OCI-M2 (cell line): ENCODE results near the gene TEX53.

Experiments
- DNase-seq: peaks from one replicate; lab custom pipeline; 2025; ENCODE audit not compliant: unreplicated experiment; lab: John Stamatoyannopoulos, UW

TEX53 gene

DNA sequence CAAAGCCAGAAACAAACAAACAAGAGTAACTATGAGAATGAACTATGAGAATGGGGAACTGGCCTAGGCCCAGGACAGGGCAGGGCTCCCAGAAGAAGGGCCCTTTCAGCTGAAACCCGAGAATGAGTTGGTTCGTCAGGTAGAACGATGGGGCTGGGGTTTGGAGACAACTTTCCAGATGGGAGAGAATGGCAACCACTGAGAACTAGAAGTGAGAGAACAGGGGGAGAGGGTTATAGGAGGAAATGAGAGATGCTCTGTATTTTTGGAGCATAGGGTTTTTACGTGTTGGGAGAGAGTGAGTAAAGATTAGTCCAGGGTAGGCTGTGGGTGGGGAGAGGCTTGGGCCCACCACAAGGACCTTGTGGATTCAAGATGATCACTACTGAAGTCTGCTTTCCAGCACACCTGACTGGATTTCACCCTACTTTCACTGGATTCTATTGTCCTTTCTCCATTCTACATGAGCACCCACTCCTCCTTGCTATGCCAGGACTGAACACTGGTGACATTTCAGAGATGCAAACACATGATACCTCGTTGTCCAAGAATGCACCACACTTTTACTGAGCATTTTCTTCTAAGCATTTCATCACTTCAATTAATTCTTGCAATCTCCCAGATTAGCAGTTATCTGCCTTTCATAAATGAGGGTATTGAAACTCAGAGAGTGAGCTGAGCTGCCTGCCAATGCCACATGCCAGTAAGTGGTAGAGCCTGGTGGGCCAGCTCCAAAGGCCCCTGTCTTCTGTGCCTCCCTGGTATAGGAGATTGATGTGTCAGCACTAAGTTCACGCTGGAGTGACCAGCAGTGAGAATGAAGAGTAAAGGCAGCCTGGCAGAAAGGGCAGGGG, 49.7 kb downstream of the TEX53 start:
- DNase-seq, result no peak

DNA sequence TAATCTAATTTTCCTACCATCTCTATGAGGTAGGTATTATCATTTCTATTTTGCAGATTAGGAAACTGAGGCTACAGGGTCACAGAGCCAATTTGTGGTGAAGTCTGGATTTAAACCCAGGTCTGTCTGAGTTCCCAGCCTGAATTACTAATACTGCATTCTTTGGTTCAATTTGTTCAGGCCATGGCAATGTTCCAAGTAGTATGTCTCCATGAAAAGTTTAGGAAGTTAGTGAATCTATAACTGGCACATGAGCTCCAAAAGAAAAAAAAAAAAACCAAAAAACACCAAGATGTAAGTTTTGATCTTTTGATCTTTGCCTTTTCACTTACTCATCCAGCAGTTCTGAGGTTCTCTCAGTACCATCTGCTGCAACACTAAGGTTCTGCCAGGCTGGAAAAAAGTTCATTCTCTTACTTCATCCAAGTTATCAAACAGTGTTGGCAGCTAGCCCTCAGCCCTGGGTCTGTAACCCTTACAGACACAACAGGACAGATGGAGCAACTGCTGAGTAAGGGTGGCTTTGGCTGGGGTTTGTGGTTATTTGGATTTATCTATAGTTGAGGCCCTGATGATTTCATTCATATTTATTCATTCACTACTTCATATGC, 50.9 kb downstream of the TEX53 start:
- DNase-seq, result no peak
